Adrenal gland (tissue), 5 donors: Measurements from ENCODE around the gene DEAF1.

ENCODE experiments used
- POLR2A ChIP-seq, 2 donors: fragments of 450-650 bp; IDR thresholded peaks; one replicate each; pipeline ENCODE4 v1.6.1; 2017; ENCODE audit warnings: antibody characterized with exemption in 2 of 2, mild to moderate bottlenecking in 2 of 2, moderate library complexity in 1 of 2
- TF ChIP-seq, protein P1 (sequence below), 6 experiments: fragments of 450-650 bp in 4 of 6; fragments of 200-600 bp in 2 of 6; sonication (generic) in 1 of 6; IDR thresholded peaks; 1 replicate in 5 of 6; 2 replicates in 1 of 6; pipeline versions ENCODE4 v1.5.1 to v1.8.0; 2016 to 2021; ENCODE audit warnings: antibody characterized with exemption in 6 of 6, mild to moderate bottlenecking in 2 of 6, moderate library complexity in 1 of 6
- donor health status: DM: no; HTN: no; CAD: no.

DNA sequence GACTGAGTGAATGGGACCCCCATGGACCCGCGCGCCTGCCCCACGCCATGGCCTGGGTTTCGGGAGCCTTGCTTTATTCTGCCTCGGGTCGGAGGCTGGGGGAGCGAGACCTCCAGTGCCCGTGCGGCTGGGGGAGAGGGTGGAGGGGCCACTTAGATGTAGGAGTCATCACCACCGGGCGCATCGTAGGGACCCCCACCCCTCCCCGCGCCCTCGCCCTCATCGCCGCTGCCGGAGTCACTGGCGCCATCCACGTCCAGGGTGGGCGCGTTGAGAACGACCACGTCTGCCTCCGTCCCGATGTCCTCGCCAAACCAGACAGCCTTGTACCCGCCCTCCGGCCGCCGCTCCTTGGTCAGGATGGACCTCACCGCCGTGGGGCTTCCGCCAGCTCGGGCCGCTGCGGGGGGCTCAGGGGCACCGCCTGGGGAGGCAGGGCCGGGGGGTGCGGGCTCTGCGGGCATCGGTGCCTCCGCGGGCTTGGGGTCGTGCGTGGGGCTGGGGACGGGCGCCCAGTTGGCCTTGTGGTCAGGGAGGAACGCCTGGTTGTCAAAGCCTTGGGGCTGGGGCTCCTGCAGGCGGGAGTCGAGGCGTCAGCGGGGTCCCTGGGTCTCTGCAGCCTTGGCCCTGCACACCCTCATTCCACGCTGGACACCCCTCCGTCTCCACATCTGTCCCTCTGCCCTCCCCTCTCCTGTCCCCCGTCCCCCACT lies 77.7 kb downstream of the DEAF1 start:
- TF ChIP-seq, protein P1, sequence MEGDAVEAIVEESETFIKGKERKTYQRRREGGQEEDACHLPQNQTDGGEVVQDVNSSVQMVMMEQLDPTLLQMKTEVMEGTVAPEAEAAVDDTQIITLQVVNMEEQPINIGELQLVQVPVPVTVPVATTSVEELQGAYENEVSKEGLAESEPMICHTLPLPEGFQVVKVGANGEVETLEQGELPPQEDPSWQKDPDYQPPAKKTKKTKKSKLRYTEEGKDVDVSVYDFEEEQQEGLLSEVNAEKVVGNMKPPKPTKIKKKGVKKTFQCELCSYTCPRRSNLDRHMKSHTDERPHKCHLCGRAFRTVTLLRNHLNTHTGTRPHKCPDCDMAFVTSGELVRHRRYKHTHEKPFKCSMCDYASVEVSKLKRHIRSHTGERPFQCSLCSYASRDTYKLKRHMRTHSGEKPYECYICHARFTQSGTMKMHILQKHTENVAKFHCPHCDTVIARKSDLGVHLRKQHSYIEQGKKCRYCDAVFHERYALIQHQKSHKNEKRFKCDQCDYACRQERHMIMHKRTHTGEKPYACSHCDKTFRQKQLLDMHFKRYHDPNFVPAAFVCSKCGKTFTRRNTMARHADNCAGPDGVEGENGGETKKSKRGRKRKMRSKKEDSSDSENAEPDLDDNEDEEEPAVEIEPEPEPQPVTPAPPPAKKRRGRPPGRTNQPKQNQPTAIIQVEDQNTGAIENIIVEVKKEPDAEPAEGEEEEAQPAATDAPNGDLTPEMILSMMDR (IDR thresholded peaks at IDR 0.05): no peak
- TF ChIP-seq POLR2A (IDR thresholded peaks at IDR 0.05): no peak
